T-helper 1 cell treated with Interleukin-12 subunit alpha and Interleukin-12 subunit beta and Interleukin-4 antibody, amounts not matched to agents 30 μg/mL and 1 μg/mL, for 36 hours (primary cell): Measurements from ENCODE around the gene MRPS27.
"Not testable (repeated sequence)": the region's sequence is repeated elsewhere in the genome, so short reads cannot be mapped to it uniquely, and the experiment has no call there.

Experiments
- H3K27ac Mint-ChIP-seq: one replicate; pipeline ENCODE4 v1.8.0; 2021; ENCODE audit warnings: mild to moderate bottlenecking, mixed read lengths
- H3K27me3 Mint-ChIP-seq: one replicate; pipeline ENCODE4 v1.8.0; 2021; ENCODE audit warnings: low read depth, mixed read lengths
- H3K36me3 Mint-ChIP-seq: one replicate; pipeline ENCODE4 v1.8.0; 2021; ENCODE audit warnings: low read depth, mixed read lengths
- H3K4me1 Mint-ChIP-seq: one replicate; pipeline ENCODE4 v1.8.0; 2021; ENCODE audit warnings: low read depth, mixed read lengths
- H3K4me3 Mint-ChIP-seq: one replicate; pipeline ENCODE4 v1.8.0; 2021; ENCODE audit warnings: mild to moderate bottlenecking, moderate library complexity, mixed read lengths
- H3K9me3 Mint-ChIP-seq: one replicate; pipeline ENCODE4 v1.8.0; 2021; ENCODE audit warnings: mixed read lengths

Gene MRPS27

GRCh38 chr5:72188166-72188565 is 131.9 kb downstream of the MRPS27 start:
- H3K36me3 Mint-ChIP-seq: no peaks in the 10 kb centered on the region
- no peak overlapping the region for H3K4me3 Mint-ChIP-seq
- no peak overlapping the region for H3K27ac Mint-ChIP-seq
- H3K4me1 Mint-ChIP-seq: no peaks in the 10 kb centered on the region
- no peaks in the 10 kb centered on the region for H3K9me3 Mint-ChIP-seq
- H3K27me3 Mint-ChIP-seq: peaks cover 59% of the 10 kb centered on the region

- Mint-ChIP-seq H3K27ac (no peak overlapping the region), H3K36me3 (no peaks in the 10 kb centered on the region), H3K27me3 (peaks cover 60% of the 10 kb centered on the region), H3K4me3 (no peak overlapping the region), H3K9me3 (no peaks in the 10 kb centered on the region), H3K4me1 (no peaks in the 10 kb centered on the region)
Observed at GRCh38 chr5:72187388-72188075, 132.5 kb downstream of the MRPS27 start.

GRCh38 chr5:72185496-72186329 is 134.3 kb downstream of the MRPS27 start:
- H3K27ac Mint-ChIP-seq: no peak overlapping the region
- no peaks in the 10 kb centered on the region for H3K4me1 Mint-ChIP-seq
- no peaks in the 10 kb centered on the region for H3K36me3 Mint-ChIP-seq
- no peaks in the 10 kb centered on the region for H3K9me3 Mint-ChIP-seq
- H3K4me3 Mint-ChIP-seq: no peak overlapping the region
- H3K27me3 Mint-ChIP-seq: peaks cover 52% of the 10 kb centered on the region

GRCh38 chr5:72184408-72184807 is 135.6 kb downstream of the MRPS27 start:
- Mint-ChIP-seq H3K36me3 (no peaks in the 10 kb centered on the region), H3K4me1 (no peaks in the 10 kb centered on the region), H3K27ac (no peak overlapping the region), H3K4me3 (no peak overlapping the region), H3K9me3 (no peaks in the 10 kb centered on the region), H3K27me3 (peaks cover 48% of the 10 kb centered on the region)

GRCh38 chr5:72183101-72183520 is 136.9 kb downstream of the MRPS27 start:
- Mint-ChIP-seq H3K4me1 (no peaks in the 10 kb centered on the region), H3K27ac (no peak overlapping the region), H3K4me3 (no peak overlapping the region), H3K36me3 (no peaks in the 10 kb centered on the region), H3K27me3 (peaks cover 46% of the 10 kb centered on the region), H3K9me3 (no peaks in the 10 kb centered on the region)

GRCh38 chr5:72182686-72183085 is 137.4 kb downstream of the MRPS27 start:
- Mint-ChIP-seq H3K27ac (no peak overlapping the region), H3K36me3 (no peaks in the 10 kb centered on the region), H3K27me3 (peaks cover 45% of the 10 kb centered on the region), H3K4me3 (no peak overlapping the region), H3K4me1 (no peaks in the 10 kb centered on the region), H3K9me3 (no peaks in the 10 kb centered on the region)

GRCh38 chr5:72180925-72181324 is 139.1 kb downstream of the MRPS27 start:
- no peak overlapping the region for H3K27ac Mint-ChIP-seq
- H3K4me1 Mint-ChIP-seq: no peaks in the 10 kb centered on the region
- H3K9me3 Mint-ChIP-seq: no peaks in the 10 kb centered on the region
- no peaks in the 10 kb centered on the region for H3K36me3 Mint-ChIP-seq
- peaks cover 40% of the 10 kb centered on the region for H3K27me3 Mint-ChIP-seq
- no peak overlapping the region for H3K4me3 Mint-ChIP-seq

GRCh38 chr5:72179816-72180440 is 140.1 kb downstream of the MRPS27 start:
- Mint-ChIP-seq H3K4me3 (no peak overlapping the region), H3K27me3 (peaks cover 44% of the 10 kb centered on the region), H3K27ac (no peak overlapping the region)

GRCh38 chr5:72179028-72179815 is 140.8 kb downstream of the MRPS27 start:
- Mint-ChIP-seq H3K27ac (no peak overlapping the region), H3K4me1 (no peaks in the 10 kb centered on the region), H3K36me3 (no peaks in the 10 kb centered on the region), H3K9me3 (no peaks in the 10 kb centered on the region), H3K27me3 (peaks cover 44% of the 10 kb centered on the region), H3K4me3 (no peak overlapping the region)

More at GRCh38 chr5:72179816-72180440, 140.1 kb downstream of the MRPS27 start:
- H3K36me3 Mint-ChIP-seq: no peaks in the 10 kb centered on the region
- H3K4me1 Mint-ChIP-seq: no peaks in the 10 kb centered on the region
- no peaks in the 10 kb centered on the region for H3K9me3 Mint-ChIP-seq

GRCh38 chr5:72177538-72177937 is 142.5 kb downstream of the MRPS27 start:
- Mint-ChIP-seq H3K27ac (no peak overlapping the region), H3K9me3 (no peaks in the 10 kb centered on the region), H3K4me1 (no peaks in the 10 kb centered on the region), H3K4me3 (no peak overlapping the region), H3K27me3 (peaks cover 44% of the 10 kb centered on the region), H3K36me3 (no peaks in the 10 kb centered on the region)

- no peaks in the 10 kb centered on the region for H3K9me3 Mint-ChIP-seq
- peaks cover 45% of the 10 kb centered on the region for H3K27me3 Mint-ChIP-seq
- H3K4me3 Mint-ChIP-seq: no peak overlapping the region
- H3K27ac Mint-ChIP-seq: no peak overlapping the region
- no peaks in the 10 kb centered on the region for H3K4me1 Mint-ChIP-seq
- H3K36me3 Mint-ChIP-seq: no peaks in the 10 kb centered on the region
Observed at GRCh38 chr5:72172786-72173185, 147.3 kb downstream of the MRPS27 start.

GRCh38 chr5:72171667-72172066 is 148.4 kb downstream of the MRPS27 start:
- H3K27me3 Mint-ChIP-seq: peaks cover 50% of the 10 kb centered on the region

GRCh38 chr5:72171181-72171580 is 148.9 kb downstream of the MRPS27 start:
- H3K4me1 Mint-ChIP-seq, H3K27ac Mint-ChIP-seq, H3K4me3 Mint-ChIP-seq, H3K9me3 Mint-ChIP-seq, H3K36me3 Mint-ChIP-seq: not testable (repeated sequence)
- peaks cover 48% of the 10 kb centered on the region for H3K27me3 Mint-ChIP-seq

More at GRCh38 chr5:72171667-72172066, 148.4 kb downstream of the MRPS27 start:
- Mint-ChIP-seq H3K4me1 (no peaks in the 10 kb centered on the region), H3K27ac (no peak overlapping the region), H3K9me3 (no peaks in the 10 kb centered on the region), H3K36me3 (no peaks in the 10 kb centered on the region), H3K4me3 (no peak overlapping the region)

GRCh38 chr5:72170101-72170500 is 149.9 kb downstream of the MRPS27 start:
- H3K4me1 Mint-ChIP-seq: no peaks in the 10 kb centered on the region
- H3K4me3 Mint-ChIP-seq: no peak overlapping the region
- no peak overlapping the region for H3K27ac Mint-ChIP-seq
- peaks cover 43% of the 10 kb centered on the region for H3K27me3 Mint-ChIP-seq
- no peaks in the 10 kb centered on the region for H3K9me3 Mint-ChIP-seq
- no peaks in the 10 kb centered on the region for H3K36me3 Mint-ChIP-seq
